Hepatocyte (in vitro differentiated cells): ENCODE data around the gene PPARA. TPM values are rescaled to one million over a fixed set of nuclear protein-coding genes. Genes with fewer than 3 reads are reported as not detected.

Source experiments
- DNase-seq: peaks from one replicate; pipeline ENCODE4 v3.0.0-alpha.2; 2016; ENCODE audit warnings: low spot score
- H2AFZ ChIP-seq: fragments of 200-600 bp; sonication (generic); 2 replicates; pipeline ENCODE4 v1.6.0; 2016; ENCODE audit warnings: antibody characterized with exemption, mild to moderate bottlenecking
- H3K27ac ChIP-seq: fragments of 200-600 bp; sonication (generic); 2 replicates; pipeline ENCODE4 v1.5.1; 2016; ENCODE audit warnings: mild to moderate bottlenecking
- H3K27me3 ChIP-seq: fragments of 200-600 bp; sonication (generic); 2 replicates; pipeline ENCODE4 v1.6.1; 2016
- H3K36me3 ChIP-seq: fragments of 200-600 bp; sonication (generic); replicated peaks from 2 replicates; pipeline ENCODE4 v1.5.1; 2016; ENCODE audit warnings: low read depth; ENCODE audit not compliant: insufficient read depth
- H3K4me1 ChIP-seq: fragments of 200-600 bp; sonication (generic); 2 replicates; pipeline ENCODE4 v1.5.1; 2016; ENCODE audit warnings: mild to moderate bottlenecking, moderate library complexity; ENCODE audit not compliant: insufficient read depth
- H3K4me2 ChIP-seq: fragments of 200-600 bp; sonication (generic); 2 replicates; pipeline ENCODE4 v1.6.0; 2016
- H3K4me3 ChIP-seq: fragments of 200-600 bp; sonication (generic); 2 replicates; pipeline ENCODE4 v1.5.1; 2016; ENCODE audit warnings: mild to moderate bottlenecking
- H3K79me2 ChIP-seq: fragments of 200-600 bp; sonication (generic); 2 replicates; pipeline ENCODE4 v1.6.0; 2017; ENCODE audit warnings: mild to moderate bottlenecking
- H3K9me2 ChIP-seq: fragments of 200-600 bp; sonication (generic); replicated peaks from 2 replicates; pipeline ENCODE4 v1.6.0; 2017; ENCODE audit warnings: mild to moderate bottlenecking; ENCODE audit not compliant: insufficient read depth
- H3K9me3 ChIP-seq: fragments of 200-600 bp; sonication (generic); 2 replicates; pipeline ENCODE4 v1.5.1; 2016; ENCODE audit warnings: low read depth, mild to moderate bottlenecking
- H4K20me1 ChIP-seq: fragments of 200-600 bp; sonication (generic); 2 replicates; pipeline ENCODE4 v1.6.0; 2016; ENCODE audit warnings: mild to moderate bottlenecking; ENCODE audit not compliant: insufficient read depth, poor library complexity, severe bottlenecking
- CTCF ChIP-seq: fragments of 200-600 bp; sonication (generic); IDR thresholded peaks from 2 replicates; pipeline ENCODE4 v1.5.1; 2016; ENCODE audit warnings: antibody characterized with exemption, mild to moderate bottlenecking; ENCODE audit not compliant: poor library complexity
- EZH2 ChIP-seq: fragments of 200-600 bp; sonication (generic); IDR thresholded peaks from 2 replicates; pipeline ENCODE4 v1.6.1; 2016; ENCODE audit warnings: antibody characterized with exemption, mild to moderate bottlenecking, borderline replicate concordance
- EZH2phosphoT487 ChIP-seq: fragments of 200-600 bp; sonication (generic); IDR thresholded peaks from one replicate; pipeline ENCODE4 v1.6.1; 2018; ENCODE audit warnings: antibody characterized with exemption, mild to moderate bottlenecking, low read depth, moderate library complexity; ENCODE audit not compliant: unreplicated experiment, severe bottlenecking
- WGBS: methylation state at CpG from one replicate; pipeline ENCODE4 v1.1.6; 2016; ENCODE audit warnings: low lambda C conversion rate; ENCODE audit errors: missing lambda C conversion rate; 5-methylcytosine and 5-hydroxymethylcytosine counted together
- polyA plus RNA-seq: library from polyadenylated mRNA; unstranded; fragments of >200 nt; fragmentation: Nextera tagmentation; extraction: Ambion mirVana; gene quantifications from 2 replicates; pipeline ENCODE4 v1.2.1, GENCODE V29; 2016
- total RNA-seq: library from RNA; depleted of rRNA; stranded (reverse); fragments of >200 nt; gene quantifications from 2 replicates; pipeline ENCODE4 v1.2.3, GENCODE V29; 2014

PPARA gene
- total and polyA plus RNA-seq, 2 experiments from 2014 or later, result 13.7 to 31.0 TPM

GRCh38 chr22:46165977-46166376, 15.7 kb downstream of the PPARA start:
- no peaks in the 10 kb centered on the region for H4K20me1 ChIP-seq
- no peak for TF ChIP-seq CTCF
- TF ChIP-seq EZH2, result no peak
- TF ChIP-seq EZH2phosphoT487, result no peak
- peaks cover 30% of the 10 kb centered on the region for H3K79me2 ChIP-seq
- no peaks in the 10 kb centered on the region for H3K9me3 ChIP-seq
- H3K4me3 ChIP-seq, result no peak overlapping the region
- no peaks in the 10 kb centered on the region for H3K27me3 ChIP-seq
- peaks cover 13% of the 10 kb centered on the region for H3K4me1 ChIP-seq
- no peak overlapping the region for H3K4me2 ChIP-seq
- no peak overlapping the region for H3K27ac ChIP-seq
- H3K9me2 ChIP-seq, result no peaks in the 10 kb centered on the region
- no peak overlapping the region for H2AFZ ChIP-seq
- WGBS, result 92% methylated on average over 3 of the region's 3 CpGs
- DNase-seq, result no peak
- no peaks in the 10 kb centered on the region for H3K36me3 ChIP-seq

DNA sequence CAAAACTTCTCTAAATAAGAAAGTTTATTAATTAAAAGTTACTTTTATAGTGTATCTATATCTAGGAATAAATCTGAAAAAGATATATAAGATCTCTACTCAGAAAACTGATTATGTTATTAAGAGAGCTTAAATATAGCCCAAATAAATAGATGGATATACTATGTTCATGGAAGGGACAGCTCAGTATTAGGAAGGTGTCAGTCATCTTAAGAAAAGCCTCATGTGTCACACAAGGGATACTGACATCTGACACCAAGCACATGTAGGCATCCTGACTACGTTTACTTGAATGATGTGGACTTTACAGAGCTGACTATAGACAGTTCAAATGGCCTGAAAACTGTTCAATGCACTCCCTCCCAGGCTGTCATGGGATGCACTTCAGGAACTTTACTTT, 19.3 kb downstream of the PPARA start:
- Histone ChIP-seq H3K4me2 (no peak overlapping the region), H3K4me1 (no peaks in the 10 kb centered on the region), H3K27me3 (no peaks in the 10 kb centered on the region), H2AFZ (no peak overlapping the region), H3K36me3 (no peaks in the 10 kb centered on the region), H3K4me3 (no peak overlapping the region), H3K9me2 (no peaks in the 10 kb centered on the region), H4K20me1 (no peaks in the 10 kb centered on the region), H3K79me2 (peaks cover 26% of the 10 kb centered on the region), H3K27ac (no peak overlapping the region), H3K9me3 (no peaks in the 10 kb centered on the region)
- DNase-seq, result no peak
- no peak for TF ChIP-seq CTCF
- TF ChIP-seq EZH2phosphoT487, result no peak
- no peak for TF ChIP-seq EZH2
- 64% methylated on average over 1 of the region's 1 CpG for WGBS

- H2AFZ ChIP-seq, result no peak overlapping the region
- no peaks in the 10 kb centered on the region for H3K27me3 ChIP-seq
- 96% methylated on average over 8 of the region's 8 CpGs for WGBS
- no peaks in the 10 kb centered on the region for H3K9me3 ChIP-seq
- no peaks in the 10 kb centered on the region for H3K4me1 ChIP-seq
- TF ChIP-seq EZH2 (no peak), EZH2phosphoT487 (no peak), CTCF (no peak)
- H3K36me3 ChIP-seq, result no peaks in the 10 kb centered on the region
- no peak overlapping the region for H3K27ac ChIP-seq
- no peak for DNase-seq
- no peaks in the 10 kb centered on the region for H3K9me2 ChIP-seq
- no peak overlapping the region for H3K4me2 ChIP-seq
- H4K20me1 ChIP-seq, result no peaks in the 10 kb centered on the region
- H3K4me3 ChIP-seq, result no peak overlapping the region
- H3K79me2 ChIP-seq, result peaks cover 10% of the 10 kb centered on the region
These were observed 21.6 kb downstream of the PPARA start for GRCh38 chr22:46171940-46172339.
